H1 (cell line): ENCODE results near the gene NR1I2. TPM values are rescaled to one million over a fixed set of nuclear protein-coding genes. Genes with fewer than 3 reads are reported as not detected.

ENCODE experiments used
- CTCF ChIA-PET: fragments of 300-600 bp; sonication (Branson Sonifier 250); formaldehyde crosslinking; loops from one replicate; lab custom pipeline; 2021; ENCODE audit not compliant: partially characterized antibody; lab: Charles Lee
- POLR2A ChIA-PET: fragments of 300-600 bp; sonication (Branson Sonifier 250); formaldehyde crosslinking; loops from one replicate; lab custom pipeline; 2021; ENCODE audit warnings: inconsistent platforms; ENCODE audit not compliant: partially characterized antibody; lab: Charles Lee
- DNase-seq, 2 experiments: peaks; one replicate each; pipeline versions ENCODE4 v3.0.0 to v3.0.0-alpha.2; 2010 to 2022; ENCODE audit warnings: low spot score in 2 of 2, low read depth in 1 of 2, mixed read lengths in 1 of 2
- FAIRE-seq: peaks from 2 replicates; lab custom pipeline; 2011; peaks lifted over from hg19 to GRCh38; lab: Jason Lieb, UNC
- H2AFZ ChIP-seq: 2 replicates; pipeline ENCODE4 v1.8.1; 2012; ENCODE audit warnings: low read length, inconsistent platforms
- H2AK5ac ChIP-seq: 2 replicates; pipeline ENCODE4 v1.6.1; 2013; ENCODE audit warnings: low read depth, low read length
- H2BK120ac ChIP-seq: replicated peaks from 2 replicates; pipeline ENCODE3; 2013; ENCODE audit warnings: low read depth, low read length, inconsistent platforms
- H2BK12ac ChIP-seq: 2 replicates; pipeline ENCODE4 v1.6.1; 2013; ENCODE audit warnings: low read depth, low read length
- H2BK15ac ChIP-seq: 2 replicates; pipeline ENCODE4 v1.6.1; 2013; ENCODE audit warnings: low read length
- H2BK20ac ChIP-seq: 2 replicates; pipeline ENCODE4 v1.6.1; 2013; ENCODE audit warnings: low read length
- H2BK5ac ChIP-seq: 2 replicates; pipeline ENCODE4 v1.6.1; 2013; ENCODE audit warnings: low read depth, low read length
- H3K14ac ChIP-seq: 2 replicates; pipeline ENCODE4 v1.6.1; 2013; ENCODE audit warnings: inconsistent platforms; ENCODE audit not compliant: insufficient read length
- H3K18ac ChIP-seq: 2 replicates; pipeline ENCODE4 v1.6.1; 2013; ENCODE audit warnings: low read length; ENCODE audit errors: extremely low read depth
- H3K23ac ChIP-seq: 2 replicates; pipeline ENCODE4 v1.6.1; 2013; ENCODE audit warnings: inconsistent platforms; ENCODE audit not compliant: insufficient read length
- H3K23me2 ChIP-seq: 2 replicates; pipeline ENCODE4 v1.6.1; 2013; ENCODE audit warnings: low read depth, low read length
- H3K27ac ChIP-seq: 2 replicates; pipeline ENCODE4 v1.6.1; 2011; ENCODE audit warnings: low read depth, low read length, inconsistent platforms
- H3K27me3 ChIP-seq, 4 experiments: replicated peaks in 1 of 4; 1 replicate in 1 of 4; 2 replicates in 3 of 4; pipeline versions ENCODE4 v1.6.1 to v1.8.1; 2011 to 2013; ENCODE audit warnings: low read length in 3 of 4, mild to moderate bottlenecking in 3 of 4, inconsistent platforms in 2 of 4, mixed read lengths in 2 of 4, moderate library complexity in 1 of 4; ENCODE audit not compliant: control insufficient read depth in 3 of 4, insufficient read depth in 3 of 4; ENCODE audit errors: extremely low read depth in 1 of 4
- H3K36me3 ChIP-seq, 4 experiments: 2 replicates each; pipeline versions ENCODE4 v1.6.1 to v1.8.1; 2011 to 2013; ENCODE audit warnings: mild to moderate bottlenecking in 4 of 4, low read length in 3 of 4, moderate library complexity in 2 of 4, control low read depth in 1 of 4, inconsistent platforms in 1 of 4; ENCODE audit not compliant: insufficient read depth in 4 of 4, control insufficient read depth in 2 of 4
- H3K4ac ChIP-seq: replicated peaks from 2 replicates; pipeline ENCODE3; 2013; ENCODE audit warnings: low read length, low read depth, mixed read lengths, inconsistent platforms; ENCODE audit not compliant: insufficient read length
- H3K4me1 ChIP-seq, 4 experiments: replicated peaks in 1 of 4; 1 replicate in 1 of 4; 2 replicates in 3 of 4; pipeline versions ENCODE4 v1.6.1 to v1.8.1; 2011 to 2013; ENCODE audit warnings: low read length in 3 of 4, inconsistent platforms in 2 of 4, mixed read lengths in 1 of 4; ENCODE audit not compliant: insufficient read depth in 4 of 4, control insufficient read depth in 3 of 4
- H3K4me2 ChIP-seq, 2 experiments: 2 replicates each; pipeline versions ENCODE4 v1.6.1 to v1.8.1; 2011 to 2013; ENCODE audit warnings: low read depth in 2 of 2, low read length in 2 of 2, control low read depth in 1 of 2, inconsistent platforms in 1 of 2, mild to moderate bottlenecking in 1 of 2; ENCODE audit not compliant: insufficient read depth in 1 of 2
- H3K4me3 ChIP-seq, 4 experiments: fragments of 200-600, 300-600 bp in 1 of 4; sonication (generic), shearing (Covaris generic), sonication (Bioruptor Twin) in 1 of 4; 2 replicates each; pipeline versions ENCODE4 v1.5.1 to v1.8.1; 2011 to 2016; ENCODE audit warnings: low read length in 4 of 4, low read depth in 3 of 4, control low read depth in 2 of 4, inconsistent platforms in 2 of 4, mild to moderate bottlenecking in 2 of 4, mixed read lengths in 1 of 4, moderate library complexity in 1 of 4; ENCODE audit not compliant: insufficient read depth in 2 of 4; ENCODE audit errors: extremely low read depth in 1 of 4
- H3K56ac ChIP-seq: replicated peaks from 2 replicates; pipeline ENCODE3; 2013; ENCODE audit warnings: low read depth, mild to moderate bottlenecking, mixed read lengths, low read length, inconsistent platforms; ENCODE audit not compliant: insufficient read length
- H3K79me1 ChIP-seq: 2 replicates; pipeline ENCODE4 v1.6.1; 2013; ENCODE audit warnings: low read depth, low read length, control low read depth
- H3K79me2 ChIP-seq, 2 experiments: 2 replicates each; pipeline versions ENCODE4 v1.6.1 to v1.8.1; 2012 to 2013; ENCODE audit warnings: low read length in 2 of 2, mild to moderate bottlenecking in 2 of 2, inconsistent platforms in 1 of 2; ENCODE audit not compliant: insufficient read depth in 2 of 2, control insufficient read depth in 1 of 2
- H3K9ac ChIP-seq, 4 experiments: replicated peaks in 1 of 4; 1 replicate in 1 of 4; 2 replicates in 3 of 4; pipeline versions ENCODE4 v1.6.1 to v1.8.1; 2011 to 2013; ENCODE audit warnings: low read depth in 3 of 4, low read length in 3 of 4, control low read depth in 2 of 4, mild to moderate bottlenecking in 2 of 4, moderate library complexity in 2 of 4, inconsistent platforms in 1 of 4; ENCODE audit errors: extremely low read depth in 1 of 4
- H3K9me3 ChIP-seq, 2 experiments: 2 replicates each; pipeline versions ENCODE4 v1.6.1 to v1.8.1; 2012 to 2013; ENCODE audit warnings: mild to moderate bottlenecking in 2 of 2, moderate library complexity in 2 of 2, control low read depth in 1 of 2, inconsistent platforms in 1 of 2, low read depth in 1 of 2, low read length in 1 of 2, mixed read lengths in 1 of 2; ENCODE audit not compliant: insufficient read depth in 2 of 2
- H4K20me1 ChIP-seq, 2 experiments: replicated peaks in 1 of 2; 2 replicates each; pipeline versions ENCODE3 to v1.8.1; 2011 to 2013; ENCODE audit warnings: inconsistent platforms in 2 of 2, low read length in 2 of 2, mild to moderate bottlenecking in 1 of 2; ENCODE audit not compliant: insufficient read depth in 2 of 2, control insufficient read depth in 1 of 2
- H4K5ac ChIP-seq: 2 replicates; pipeline ENCODE4 v1.6.1; 2013; ENCODE audit warnings: low read length, low read depth, mixed read lengths, inconsistent platforms; ENCODE audit not compliant: insufficient read length
- H4K8ac ChIP-seq: 2 replicates; pipeline ENCODE4 v1.8.0; 2013; ENCODE audit warnings: mild to moderate bottlenecking, moderate library complexity, low read length, inconsistent platforms; ENCODE audit not compliant: insufficient read depth; ENCODE audit errors: extremely low read depth
- H4K91ac ChIP-seq: replicated peaks from 2 replicates; pipeline ENCODE3; 2013; ENCODE audit warnings: low read length, mixed read lengths, inconsistent platforms; ENCODE audit not compliant: insufficient read length
- ATF2 ChIP-seq: IDR thresholded peaks from 2 replicates; pipeline ENCODE4 v1.6.1; 2012; ENCODE audit warnings: low read length, inconsistent platforms
- CBX8 ChIP-seq: fragments of 300-800, 300-1000 bp; sonication (generic); IDR thresholded peaks from 2 replicates; pipeline ENCODE4 v1.7.1; 2016; ENCODE audit warnings: low read depth, low read length, borderline replicate concordance
- CHD1 ChIP-seq: IDR thresholded peaks from 2 replicates; pipeline ENCODE4 v1.6.1; 2012; ENCODE audit warnings: low read depth, low read length, improper control_type of control experiment
- E2F6 ChIP-seq: IDR thresholded peaks from 2 replicates; pipeline ENCODE4 v1.6.1; 2012; ENCODE audit warnings: inconsistent platforms
- EP300 ChIP-seq, 2 experiments: IDR thresholded peaks; 1 replicate in 1 of 2; 2 replicates in 1 of 2; pipeline ENCODE4 v1.6.1; 2011 to 2012; ENCODE audit warnings: low read depth in 2 of 2, low read length in 2 of 2, mild to moderate bottlenecking in 2 of 2, borderline replicate concordance in 1 of 2, inconsistent platforms in 1 of 2, moderate library complexity in 1 of 2
- GTF2F1 ChIP-seq: IDR thresholded peaks from 2 replicates; pipeline ENCODE4 v1.6.1; 2012; ENCODE audit warnings: low read depth, low read length, improper control_type of control experiment, borderline replicate concordance
- HDAC2 ChIP-seq, 2 experiments: fragments of 300-600 bp in 1 of 2; sonication (generic) in 1 of 2; IDR thresholded peaks; 2 replicates each; pipeline ENCODE4 v1.6.1; 2011 to 2012; ENCODE audit warnings: low read depth in 2 of 2, low read length in 2 of 2, mild to moderate bottlenecking in 2 of 2, moderate library complexity in 2 of 2, borderline replicate concordance in 1 of 2, inconsistent platforms in 1 of 2
- JUND ChIP-seq: IDR thresholded peaks from 2 replicates; pipeline ENCODE4 v1.6.1; 2011; ENCODE audit warnings: mild to moderate bottlenecking, improper control_type of control experiment, low read length
- RAD21 ChIP-seq, 2 experiments: IDR thresholded peaks in 1 of 2; conservative IDR thresholded peaks in 1 of 2; 2 replicates each; pipeline ENCODE4 v1.6.1; 2011; ENCODE audit warnings: low read depth in 2 of 2, low read length in 2 of 2, improper control_type of control experiment in 1 of 2, inconsistent platforms in 1 of 2, mild to moderate bottlenecking in 1 of 2, moderate library complexity in 1 of 2
- SIN3A ChIP-seq, 2 experiments: IDR thresholded peaks in 1 of 2; conservative IDR thresholded peaks in 1 of 2; 2 replicates each; pipeline ENCODE4 v1.6.1; 2011 to 2012; ENCODE audit warnings: low read length in 2 of 2, improper control_type of control experiment in 1 of 2, low read depth in 1 of 2, mild to moderate bottlenecking in 1 of 2
- SP1 ChIP-seq: IDR thresholded peaks from 2 replicates; pipeline ENCODE4 v1.6.1; 2011; ENCODE audit warnings: low read depth, low read length
- WGBS, 2 experiments: shearing (Covaris generic) in 1 of 2; methylation state at CpG; one replicate each; pipeline versions ENCODE4 v1.1.6 to v1.1.7; 2013 to 2015; ENCODE audit warnings: low lambda C conversion rate in 2 of 2, mixed read lengths in 2 of 2, inconsistent platforms in 1 of 2, low coverage in 1 of 2, missing lambda C conversion rate in 1 of 2; ENCODE audit not compliant: insufficient replicate concordance in 2 of 2, insufficient coverage in 1 of 2, insufficient read length in 1 of 2; ENCODE audit errors: extremely low coverage in 1 of 2, missing lambda C conversion rate in 1 of 2; 5-methylcytosine and 5-hydroxymethylcytosine counted together
- polyA plus RNA-seq, 7 experiments: library from polyadenylated mRNA; depleted of rRNA in 3 of 7; stranded (reverse) in 5 of 7; unstranded in 2 of 7; fragments of >200 nt in 5 of 7; fragments of 200-250 nt in 2 of 7; gene quantifications; 1 replicate in 5 of 7; 2 replicates in 1 of 7; 4 replicates in 1 of 7; pipeline versions ENCODE4 v1.2.1 to v1.2.3, GENCODE V29; 2011 to 2013; ENCODE audit warnings: missing spikeins in 2 of 7, mixed read lengths in 2 of 7
- total RNA-seq: library from RNA; stranded (reverse); fragmentation: NEBNext Ultra II Directional; extraction: Animal tissue kit (Norgen Biotek cat#: 25700); gene quantifications from 2 replicates; pipeline ENCODE4 v1.2.1, GENCODE V29; 2021

Gene NR1I2
- total and polyA plus RNA-seq, 2 of the 8 experiments (the other 6 are each of a cell fraction or from before 2014, with no cell fraction given) = 0.28 to 1.8 TPM

DNA sequence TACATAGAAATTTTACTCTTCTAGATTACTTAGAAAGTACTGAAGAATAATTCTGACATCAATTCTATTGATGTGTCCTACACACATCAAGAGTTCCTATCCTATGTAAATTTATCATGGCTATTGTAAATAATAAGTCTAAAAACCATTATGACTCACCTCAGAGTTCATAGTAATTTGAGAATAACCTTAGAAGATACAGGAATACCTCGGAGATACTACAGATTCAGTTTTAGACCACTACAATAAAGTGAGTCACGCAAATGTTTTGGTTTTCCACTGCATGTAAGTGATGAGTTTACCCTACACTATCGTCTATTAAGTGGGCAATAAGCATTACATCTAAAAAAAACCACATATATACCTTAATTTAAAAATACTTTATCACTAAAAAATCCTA lies 74.8 kb downstream of the NR1I2 start:
- Histone ChIP-seq H4K8ac (no peak overlapping the region), H3K4ac (no peak overlapping the region), H3K27ac (no peak overlapping the region), H3K18ac (no peak overlapping the region), H3K27me3 (no peaks in the 10 kb centered on the region), H3K79me1 (no peaks in the 10 kb centered on the region), H4K5ac (no peak overlapping the region), H3K36me3 (peaks cover 0 to 21% (median 8%) of the 10 kb centered on the region in 4 experiments; a peak in 3 of 8 replicates), H3K9ac (no peak overlapping the region), H3K56ac (no peak overlapping the region), H2BK20ac (no peak overlapping the region), H3K79me2 (no peaks in the 10 kb centered on the region), H3K9me3 (peaks cover 0 to 7% of the 10 kb centered on the region in 2 experiments; a peak in 1 of 4 replicates), H3K23me2 (no peaks in the 10 kb centered on the region), H2BK120ac (no peak overlapping the region), H2AK5ac (no peak overlapping the region), H4K20me1 (peaks cover 0 to 1% of the 10 kb centered on the region in 2 experiments), H4K91ac (no peak overlapping the region), H2AFZ (no peak overlapping the region), H2BK5ac (no peak overlapping the region), H3K14ac (no peak overlapping the region), H3K23ac (no peak overlapping the region), H3K4me1 (no peaks in the 10 kb centered on the region), H2BK15ac (no peak overlapping the region), H3K4me2 (no peak overlapping the region), H2BK12ac (no peak overlapping the region), H3K4me3 (no peak overlapping the region)
- POLR2A ChIA-PET = no interaction called here
- no peak for DNase-seq
- 88% methylated on average over 3 of the region's 3 CpGs; no CpG with 5 or more reads in 1 of the 2 experiments for WGBS, 2 experiments
- CTCF ChIA-PET = no interaction called here
- no peak for FAIRE-seq
- TF ChIP-seq CHD1 (no peak), SIN3A (conservative IDR thresholded peaks at IDR 0.05 in 1 of 2, IDR thresholded peaks at IDR 0.05 in 1 of 2; ENCODE audit: low read depth in 1 of 2, low read length in 2 of 2) (no peak), E2F6 (no peak), ATF2 (no peak), SP1 (no peak), CBX8 (no peak), RAD21 (IDR thresholded peaks at IDR 0.05 in 1 of 2, conservative IDR thresholded peaks at IDR 0.05 in 1 of 2; ENCODE audit: low read depth in 2 of 2, low read length in 2 of 2) (no peak), JUND (no peak), HDAC2 (IDR thresholded peaks at IDR 0.05; ENCODE audit: borderline replicate concordance in 1 of 2, low read depth in 2 of 2, low read length in 2 of 2) (no peak), EP300 (IDR thresholded peaks at IDR 0.05; ENCODE audit: borderline replicate concordance in 1 of 2, low read depth in 2 of 2, low read length in 2 of 2) (no peak), GTF2F1 (no peak)
